Panc1 (cell line): ENCODE measurements around the gene ESYT2. TPM values are rescaled to one million over a fixed set of nuclear protein-coding genes. Genes with fewer than 3 reads are reported as not detected.

ENCODE experiments used
- ATAC-seq: fragments of 200-7000 bp; cut with Tn5 transposase; 2 replicates; pipeline ENCODE4 v1.9.1; 2020; ENCODE audit warnings: mild to moderate bottlenecking, moderate library complexity
- BruUV-seq: library from RNA; stranded (reverse); fragments of 400-500 nt; replicated peaks from 2 replicates; lab custom pipeline; 2021; lab: Mats Ljungman, UMichigan
- CTCF ChIA-PET: fragments of 300-600 bp; sonication (Branson Sonifier 250); formaldehyde crosslinking; loops from one replicate; lab custom pipeline; 2022; ENCODE audit warnings: antibody characterized with exemption; lab: Charles Lee
- POLR2A ChIA-PET: fragments of 300-600 bp; sonication (Branson Sonifier 250); formaldehyde crosslinking; loops from one replicate; lab custom pipeline; 2022; ENCODE audit warnings: antibody characterized with exemption; lab: Charles Lee
- DNase-seq: peaks from one replicate; pipeline ENCODE4 v3.0.0-alpha.2; 2010; ENCODE audit warnings: low read depth, low spot score
- H3K27ac ChIP-seq: 2 replicates; pipeline ENCODE4 v1.5.1; 2011; ENCODE audit warnings: mild to moderate bottlenecking, low read length, inconsistent platforms
- H3K27me3 ChIP-seq: fragments of 200-500 bp; sonication (Bioruptor generic); 2 replicates; pipeline ENCODE4 v1.6.0; 2014; ENCODE audit warnings: low read length, inconsistent platforms; ENCODE audit not compliant: control insufficient read depth, insufficient read depth
- H3K36me3 ChIP-seq: fragments of 200-500 bp; sonication (Bioruptor generic); 2 replicates; pipeline ENCODE4 v1.5.1; 2014; ENCODE audit warnings: inconsistent platforms, mild to moderate bottlenecking, low read length, moderate library complexity; ENCODE audit not compliant: control insufficient read depth, insufficient read depth
- H3K4me1 ChIP-seq: 2 replicates; pipeline ENCODE4 v1.5.1; 2011; ENCODE audit warnings: inconsistent platforms, mild to moderate bottlenecking, low read length, moderate library complexity; ENCODE audit not compliant: control insufficient read depth, insufficient read depth
- H3K4me3 ChIP-seq, 2 experiments: 2 replicates each; pipeline ENCODE4 v1.5.1; 2011 to 2012; ENCODE audit warnings: low read depth in 2 of 2, low read length in 2 of 2, mild to moderate bottlenecking in 2 of 2, inconsistent platforms in 1 of 2, moderate library complexity in 1 of 2
- H3K9me3 ChIP-seq: fragments of 200-500 bp; sonication (Bioruptor generic); 2 replicates; pipeline ENCODE4 v1.5.1; 2014; ENCODE audit warnings: low read depth, mild to moderate bottlenecking, inconsistent platforms, low read length, moderate library complexity; ENCODE audit not compliant: control insufficient read depth, insufficient read depth
- POLR2AphosphoS5 ChIP-seq: IDR thresholded peaks from 2 replicates; pipeline ENCODE4 v1.6.1; 2012; ENCODE audit warnings: mild to moderate bottlenecking, low read depth, low read length, moderate library complexity
- REST ChIP-seq, 2 experiments: IDR thresholded peaks; 2 replicates each; pipeline ENCODE4 v1.6.1; 2011 to 2012; ENCODE audit warnings: low read depth in 2 of 2, control low read depth in 1 of 2, low read length in 1 of 2, mild to moderate bottlenecking in 1 of 2, moderate library complexity in 1 of 2; ENCODE audit not compliant: insufficient read depth in 1 of 2
- SIN3A ChIP-seq: IDR thresholded peaks from 2 replicates; pipeline ENCODE4 v1.6.1; 2012; ENCODE audit warnings: low read depth, mild to moderate bottlenecking, low read length, moderate library complexity, borderline replicate concordance; ENCODE audit not compliant: insufficient read depth
- TCF7L2 ChIP-seq: IDR thresholded peaks from 2 replicates; pipeline ENCODE4 v1.6.1; 2011; ENCODE audit warnings: mild to moderate bottlenecking, low read depth, low read length, inconsistent platforms
- in situ Hi-C: cut with HindIII; loops from 2 replicates; pipeline ENCODE4 v1.10.0; 2016; ENCODE audit warnings: low sequenced_read_pairs, low pct_unique_long_range_greater_than_20kb
- intact Hi-C: fragments of 100-400 bp; cut with micrococcal nuclease; formaldehyde crosslinking; loops from one replicate; pipeline ENCODE4 v1.10.0; 2022; ENCODE audit not compliant: unreplicated experiment
- total RNA-seq: library from RNA; stranded (reverse); gene quantifications from one replicate; pipeline ENCODE4 v1.2.1, GENCODE V29; 2021; ENCODE audit not compliant: unreplicated experiment
- TF ChIP-seq, protein P1 (sequence below): fragments of 450-650 bp; IDR thresholded peaks from 2 replicates; pipeline ENCODE4 v1.5.1; 2017; ENCODE audit warnings: mild to moderate bottlenecking

Gene ESYT2
- total RNA-seq, 1 experiment from 2014 or later: 92.7 TPM

DNA sequence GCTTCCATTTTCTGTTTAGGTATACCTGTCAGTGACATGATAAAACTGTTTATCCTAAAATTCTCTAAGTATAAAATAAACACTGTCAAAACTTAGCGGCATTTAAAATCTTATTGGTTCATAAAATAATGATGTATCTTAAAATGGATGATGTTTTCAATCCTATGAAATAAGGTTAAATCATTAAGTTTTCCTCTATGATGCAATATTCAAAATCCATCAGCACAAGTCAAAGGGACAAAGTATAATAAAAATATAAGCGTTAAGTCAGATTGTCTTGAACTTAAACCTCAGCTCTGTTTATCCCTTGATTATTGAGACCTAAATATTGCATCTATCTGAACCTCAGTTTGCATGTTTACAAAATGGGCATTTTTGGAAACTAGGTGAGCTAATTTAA lies 78.1 kb downstream of the ESYT2 start:
- DNase-seq (no peak), ATAC-seq (no peak)
- H3K27me3 ChIP-seq: no peaks in the 10 kb centered on the region
- H3K4me3 ChIP-seq: no peak overlapping the region
- ChIA-PET CTCF (no interaction called here), POLR2A (no interaction called here)
- in situ Hi-C loops: no loop called here
- intact Hi-C loops: no loop called here
- peaks cover 19% of the 10 kb centered on the region for H3K36me3 ChIP-seq
- H3K4me1 ChIP-seq: no peaks in the 10 kb centered on the region
- BruUV-seq: no TSS peak
- TF ChIP-seq TCF7L2 (no peak), REST (IDR thresholded peaks at IDR 0.05; ENCODE audit: insufficient read depth in 1 of 2, low read depth in 2 of 2, low read length in 1 of 2) (no peak), POLR2AphosphoS5 (no peak)
- TF ChIP-seq, protein P1, sequence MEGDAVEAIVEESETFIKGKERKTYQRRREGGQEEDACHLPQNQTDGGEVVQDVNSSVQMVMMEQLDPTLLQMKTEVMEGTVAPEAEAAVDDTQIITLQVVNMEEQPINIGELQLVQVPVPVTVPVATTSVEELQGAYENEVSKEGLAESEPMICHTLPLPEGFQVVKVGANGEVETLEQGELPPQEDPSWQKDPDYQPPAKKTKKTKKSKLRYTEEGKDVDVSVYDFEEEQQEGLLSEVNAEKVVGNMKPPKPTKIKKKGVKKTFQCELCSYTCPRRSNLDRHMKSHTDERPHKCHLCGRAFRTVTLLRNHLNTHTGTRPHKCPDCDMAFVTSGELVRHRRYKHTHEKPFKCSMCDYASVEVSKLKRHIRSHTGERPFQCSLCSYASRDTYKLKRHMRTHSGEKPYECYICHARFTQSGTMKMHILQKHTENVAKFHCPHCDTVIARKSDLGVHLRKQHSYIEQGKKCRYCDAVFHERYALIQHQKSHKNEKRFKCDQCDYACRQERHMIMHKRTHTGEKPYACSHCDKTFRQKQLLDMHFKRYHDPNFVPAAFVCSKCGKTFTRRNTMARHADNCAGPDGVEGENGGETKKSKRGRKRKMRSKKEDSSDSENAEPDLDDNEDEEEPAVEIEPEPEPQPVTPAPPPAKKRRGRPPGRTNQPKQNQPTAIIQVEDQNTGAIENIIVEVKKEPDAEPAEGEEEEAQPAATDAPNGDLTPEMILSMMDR: no peak
- H3K27ac ChIP-seq: no peak overlapping the region
- H3K9me3 ChIP-seq: no peaks in the 10 kb centered on the region

DNA sequence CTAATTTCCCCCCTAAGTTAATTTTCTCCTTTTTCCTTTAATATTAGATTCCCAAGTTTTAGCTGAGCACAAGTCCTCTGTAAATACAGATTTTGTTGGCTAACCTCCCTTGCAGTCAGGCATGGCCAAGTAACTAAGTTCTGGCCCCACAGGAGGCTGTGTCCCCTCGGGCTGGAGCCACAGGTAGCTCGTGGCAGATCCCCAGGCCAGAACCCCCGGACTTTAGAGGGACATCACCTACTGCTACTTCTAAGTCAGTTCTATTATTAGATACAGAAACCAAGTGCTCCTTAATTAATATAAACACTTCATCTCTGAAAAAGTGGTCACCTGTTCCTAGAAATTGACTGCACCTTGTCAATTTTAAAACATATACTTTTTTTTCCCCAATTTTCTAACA lies 78.6 kb downstream of the ESYT2 start:
- ChIA-PET CTCF (no interaction called here), POLR2A (no interaction called here)
- BruUV-seq: no TSS peak
- Histone ChIP-seq H3K4me3 (no peak overlapping the region), H3K27ac (no peak overlapping the region), H3K36me3 (peaks cover 19% of the 10 kb centered on the region; the same call in 1 of the 2 replicates), H3K4me1 (no peaks in the 10 kb centered on the region), H3K27me3 (no peaks in the 10 kb centered on the region), H3K9me3 (no peaks in the 10 kb centered on the region)
- in situ Hi-C loops: no loop called here
- intact Hi-C loops: no loop called here
- no peak for ATAC-seq
- DNase-seq: no peak
- no peak for TF ChIP-seq POLR2AphosphoS5
- TF ChIP-seq, protein P1: no peak
- no peak for TF ChIP-seq SIN3A
- TF ChIP-seq TCF7L2: no peak
- TF ChIP-seq REST (IDR thresholded peaks at IDR 0.05; ENCODE audit: insufficient read depth in 1 of 2, low read depth in 2 of 2, low read length in 1 of 2): no peak
